H1 (cell line): ENCODE data around the gene FBXO11. TPM values are rescaled to one million over a fixed set of nuclear protein-coding genes. Genes with fewer than 3 reads are reported as not detected.

ENCODE experiments used
- CTCF ChIA-PET: fragments of 300-600 bp; sonication (Branson Sonifier 250); formaldehyde crosslinking; loops from one replicate; lab custom pipeline; 2021; ENCODE audit not compliant: partially characterized antibody; lab: Charles Lee
- POLR2A ChIA-PET: fragments of 300-600 bp; sonication (Branson Sonifier 250); formaldehyde crosslinking; loops from one replicate; lab custom pipeline; 2021; ENCODE audit warnings: inconsistent platforms; ENCODE audit not compliant: partially characterized antibody; lab: Charles Lee
- DNase-seq, 2 experiments: peaks; one replicate each; pipeline versions ENCODE4 v3.0.0 to v3.0.0-alpha.2; 2010 to 2022; ENCODE audit warnings: low spot score in 2 of 2, low read depth in 1 of 2, mixed read lengths in 1 of 2
- FAIRE-seq: peaks from 2 replicates; lab custom pipeline; 2011; peaks lifted over from hg19 to GRCh38; lab: Jason Lieb, UNC
- H2AFZ ChIP-seq: 2 replicates; pipeline ENCODE4 v1.8.1; 2012; ENCODE audit warnings: low read length, inconsistent platforms
- H2AK5ac ChIP-seq: 2 replicates; pipeline ENCODE4 v1.6.1; 2013; ENCODE audit warnings: low read depth, low read length
- H2BK120ac ChIP-seq: replicated peaks from 2 replicates; pipeline ENCODE3; 2013; ENCODE audit warnings: low read depth, low read length, inconsistent platforms
- H2BK12ac ChIP-seq: 2 replicates; pipeline ENCODE4 v1.6.1; 2013; ENCODE audit warnings: low read depth, low read length
- H2BK15ac ChIP-seq: 2 replicates; pipeline ENCODE4 v1.6.1; 2013; ENCODE audit warnings: low read length
- H2BK20ac ChIP-seq: 2 replicates; pipeline ENCODE4 v1.6.1; 2013; ENCODE audit warnings: low read length
- H2BK5ac ChIP-seq: 2 replicates; pipeline ENCODE4 v1.6.1; 2013; ENCODE audit warnings: low read depth, low read length
- H3K14ac ChIP-seq: 2 replicates; pipeline ENCODE4 v1.6.1; 2013; ENCODE audit warnings: inconsistent platforms; ENCODE audit not compliant: insufficient read length
- H3K18ac ChIP-seq: 2 replicates; pipeline ENCODE4 v1.6.1; 2013; ENCODE audit warnings: low read length; ENCODE audit errors: extremely low read depth
- H3K23ac ChIP-seq: 2 replicates; pipeline ENCODE4 v1.6.1; 2013; ENCODE audit warnings: inconsistent platforms; ENCODE audit not compliant: insufficient read length
- H3K23me2 ChIP-seq: 2 replicates; pipeline ENCODE4 v1.6.1; 2013; ENCODE audit warnings: low read depth, low read length
- H3K27ac ChIP-seq: 2 replicates; pipeline ENCODE4 v1.6.1; 2011; ENCODE audit warnings: low read depth, low read length, inconsistent platforms
- H3K27me3 ChIP-seq, 4 experiments: replicated peaks in 1 of 4; 1 replicate in 1 of 4; 2 replicates in 3 of 4; pipeline versions ENCODE4 v1.6.1 to v1.8.1; 2011 to 2013; ENCODE audit warnings: low read length in 3 of 4, mild to moderate bottlenecking in 3 of 4, inconsistent platforms in 2 of 4, mixed read lengths in 2 of 4, moderate library complexity in 1 of 4; ENCODE audit not compliant: control insufficient read depth in 3 of 4, insufficient read depth in 3 of 4; ENCODE audit errors: extremely low read depth in 1 of 4
- H3K36me3 ChIP-seq, 4 experiments: 2 replicates each; pipeline versions ENCODE4 v1.6.1 to v1.8.1; 2011 to 2013; ENCODE audit warnings: mild to moderate bottlenecking in 4 of 4, low read length in 3 of 4, moderate library complexity in 2 of 4, control low read depth in 1 of 4, inconsistent platforms in 1 of 4; ENCODE audit not compliant: insufficient read depth in 4 of 4, control insufficient read depth in 2 of 4
- H3K4ac ChIP-seq: replicated peaks from 2 replicates; pipeline ENCODE3; 2013; ENCODE audit warnings: low read length, low read depth, mixed read lengths, inconsistent platforms; ENCODE audit not compliant: insufficient read length
- H3K4me1 ChIP-seq, 4 experiments: replicated peaks in 1 of 4; 1 replicate in 1 of 4; 2 replicates in 3 of 4; pipeline versions ENCODE4 v1.6.1 to v1.8.1; 2011 to 2013; ENCODE audit warnings: low read length in 3 of 4, inconsistent platforms in 2 of 4, mixed read lengths in 1 of 4; ENCODE audit not compliant: insufficient read depth in 4 of 4, control insufficient read depth in 3 of 4
- H3K4me2 ChIP-seq, 2 experiments: 2 replicates each; pipeline versions ENCODE4 v1.6.1 to v1.8.1; 2011 to 2013; ENCODE audit warnings: low read depth in 2 of 2, low read length in 2 of 2, control low read depth in 1 of 2, inconsistent platforms in 1 of 2, mild to moderate bottlenecking in 1 of 2; ENCODE audit not compliant: insufficient read depth in 1 of 2
- H3K4me3 ChIP-seq, 4 experiments: fragments of 200-600, 300-600 bp in 1 of 4; sonication (generic), shearing (Covaris generic), sonication (Bioruptor Twin) in 1 of 4; 2 replicates each; pipeline versions ENCODE4 v1.5.1 to v1.8.1; 2011 to 2016; ENCODE audit warnings: low read length in 4 of 4, low read depth in 3 of 4, control low read depth in 2 of 4, inconsistent platforms in 2 of 4, mild to moderate bottlenecking in 2 of 4, mixed read lengths in 1 of 4, moderate library complexity in 1 of 4; ENCODE audit not compliant: insufficient read depth in 2 of 4; ENCODE audit errors: extremely low read depth in 1 of 4
- H3K56ac ChIP-seq: replicated peaks from 2 replicates; pipeline ENCODE3; 2013; ENCODE audit warnings: low read depth, mild to moderate bottlenecking, mixed read lengths, low read length, inconsistent platforms; ENCODE audit not compliant: insufficient read length
- H3K79me1 ChIP-seq: 2 replicates; pipeline ENCODE4 v1.6.1; 2013; ENCODE audit warnings: low read depth, low read length, control low read depth
- H3K79me2 ChIP-seq, 2 experiments: 2 replicates each; pipeline versions ENCODE4 v1.6.1 to v1.8.1; 2012 to 2013; ENCODE audit warnings: low read length in 2 of 2, mild to moderate bottlenecking in 2 of 2, inconsistent platforms in 1 of 2; ENCODE audit not compliant: insufficient read depth in 2 of 2, control insufficient read depth in 1 of 2
- H3K9ac ChIP-seq, 4 experiments: replicated peaks in 1 of 4; 1 replicate in 1 of 4; 2 replicates in 3 of 4; pipeline versions ENCODE4 v1.6.1 to v1.8.1; 2011 to 2013; ENCODE audit warnings: low read depth in 3 of 4, low read length in 3 of 4, control low read depth in 2 of 4, mild to moderate bottlenecking in 2 of 4, moderate library complexity in 2 of 4, inconsistent platforms in 1 of 4; ENCODE audit errors: extremely low read depth in 1 of 4
- H3K9me3 ChIP-seq, 2 experiments: 2 replicates each; pipeline versions ENCODE4 v1.6.1 to v1.8.1; 2012 to 2013; ENCODE audit warnings: mild to moderate bottlenecking in 2 of 2, moderate library complexity in 2 of 2, control low read depth in 1 of 2, inconsistent platforms in 1 of 2, low read depth in 1 of 2, low read length in 1 of 2, mixed read lengths in 1 of 2; ENCODE audit not compliant: insufficient read depth in 2 of 2
- H4K20me1 ChIP-seq, 2 experiments: replicated peaks in 1 of 2; 2 replicates each; pipeline versions ENCODE3 to v1.8.1; 2011 to 2013; ENCODE audit warnings: inconsistent platforms in 2 of 2, low read length in 2 of 2, mild to moderate bottlenecking in 1 of 2; ENCODE audit not compliant: insufficient read depth in 2 of 2, control insufficient read depth in 1 of 2
- H4K5ac ChIP-seq: 2 replicates; pipeline ENCODE4 v1.6.1; 2013; ENCODE audit warnings: low read length, low read depth, mixed read lengths, inconsistent platforms; ENCODE audit not compliant: insufficient read length
- H4K8ac ChIP-seq: 2 replicates; pipeline ENCODE4 v1.8.0; 2013; ENCODE audit warnings: mild to moderate bottlenecking, moderate library complexity, low read length, inconsistent platforms; ENCODE audit not compliant: insufficient read depth; ENCODE audit errors: extremely low read depth
- H4K91ac ChIP-seq: replicated peaks from 2 replicates; pipeline ENCODE3; 2013; ENCODE audit warnings: low read length, mixed read lengths, inconsistent platforms; ENCODE audit not compliant: insufficient read length
- CBX8 ChIP-seq: fragments of 300-800, 300-1000 bp; sonication (generic); IDR thresholded peaks from 2 replicates; pipeline ENCODE4 v1.7.1; 2016; ENCODE audit warnings: low read depth, low read length, borderline replicate concordance
- HDAC2 ChIP-seq, 2 experiments: fragments of 300-600 bp in 1 of 2; sonication (generic) in 1 of 2; IDR thresholded peaks; 2 replicates each; pipeline ENCODE4 v1.6.1; 2011 to 2012; ENCODE audit warnings: low read depth in 2 of 2, low read length in 2 of 2, mild to moderate bottlenecking in 2 of 2, moderate library complexity in 2 of 2, borderline replicate concordance in 1 of 2, inconsistent platforms in 1 of 2
- SP2 ChIP-seq: IDR thresholded peaks from 2 replicates; pipeline ENCODE4 v1.6.1; 2012; ENCODE audit warnings: mild to moderate bottlenecking, low read length, inconsistent platforms
- WGBS, 2 experiments: shearing (Covaris generic) in 1 of 2; methylation state at CpG; one replicate each; pipeline versions ENCODE4 v1.1.6 to v1.1.7; 2013 to 2015; ENCODE audit warnings: low lambda C conversion rate in 2 of 2, mixed read lengths in 2 of 2, inconsistent platforms in 1 of 2, low coverage in 1 of 2, missing lambda C conversion rate in 1 of 2; ENCODE audit not compliant: insufficient replicate concordance in 2 of 2, insufficient coverage in 1 of 2, insufficient read length in 1 of 2; ENCODE audit errors: extremely low coverage in 1 of 2, missing lambda C conversion rate in 1 of 2; 5-methylcytosine and 5-hydroxymethylcytosine counted together
- polyA plus RNA-seq, 7 experiments: library from polyadenylated mRNA; depleted of rRNA in 3 of 7; stranded (reverse) in 5 of 7; unstranded in 2 of 7; fragments of >200 nt in 5 of 7; fragments of 200-250 nt in 2 of 7; gene quantifications; 1 replicate in 5 of 7; 2 replicates in 1 of 7; 4 replicates in 1 of 7; pipeline versions ENCODE4 v1.2.1 to v1.2.3, GENCODE V29; 2011 to 2013; ENCODE audit warnings: missing spikeins in 2 of 7, mixed read lengths in 2 of 7
- total RNA-seq: library from RNA; stranded (reverse); fragmentation: NEBNext Ultra II Directional; extraction: Animal tissue kit (Norgen Biotek cat#: 25700); gene quantifications from 2 replicates; pipeline ENCODE4 v1.2.1, GENCODE V29; 2021
- TF ChIP-seq, protein P1 (sequence below): IDR thresholded peaks from 2 replicates; pipeline ENCODE4 v1.6.1; 2011; ENCODE audit warnings: low read length, improper control_type of control experiment

Gene FBXO11
- total and polyA plus RNA-seq, 2 of the 8 experiments (the other 6 are each of a cell fraction or from before 2014, with no cell fraction given) = 21.7 to 57.3 TPM

DNA sequence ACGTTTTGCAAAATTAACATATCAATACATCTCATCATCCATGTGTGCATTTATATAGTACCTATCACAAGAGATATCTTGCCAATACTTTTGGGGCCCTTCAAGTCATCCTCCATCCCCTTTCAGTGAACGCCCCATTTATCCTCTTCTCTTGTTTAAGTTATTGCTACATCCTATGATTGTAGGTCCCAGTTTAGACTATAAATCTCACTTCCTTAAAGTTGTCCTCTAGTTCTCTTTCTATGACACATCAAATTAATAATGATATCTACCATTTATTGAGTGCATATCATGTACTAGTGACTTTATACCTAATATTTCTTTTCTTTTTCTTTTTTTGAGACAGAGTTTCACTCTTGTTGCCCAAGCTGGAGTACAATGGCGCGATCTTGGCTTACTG, 28.8 kb upstream of the FBXO11 start:
- H3K4ac ChIP-seq = no peak overlapping the region
- H3K56ac ChIP-seq = no peak overlapping the region
- H3K14ac ChIP-seq = no peak overlapping the region

More for the DNA sequence above, 28.8 kb upstream of the FBXO11 start:
- Histone ChIP-seq H3K9me3 (no peaks in the 10 kb centered on the region), H3K36me3 (no peaks in the 10 kb centered on the region), H3K9ac (no peak overlapping the region), H2AFZ (no peak overlapping the region), H3K4me3 (no peak overlapping the region), H4K8ac (no peak overlapping the region), H3K27ac (no peak overlapping the region), H2BK12ac (no peak overlapping the region), H3K4me2 (no peak overlapping the region), H2AK5ac (no peak overlapping the region), H2BK20ac (no peak overlapping the region), H3K79me1 (no peaks in the 10 kb centered on the region), H4K91ac (no peak overlapping the region), H3K18ac (no peak overlapping the region), H4K5ac (no peak overlapping the region), H3K23ac (no peak overlapping the region), H3K79me2 (no peaks in the 10 kb centered on the region), H2BK15ac (no peak overlapping the region), H2BK120ac (no peak overlapping the region), H3K23me2 (no peaks in the 10 kb centered on the region), H2BK5ac (no peak overlapping the region), H4K20me1 (no peaks in the 10 kb centered on the region), H3K27me3 (no peaks in the 10 kb centered on the region), H3K4me1 (0 out of 7 replicates have a peak, but pooled peaks cover 0 to 2% (median 0%) of the 10 kb centered on the region in 4 experiments)
- ChIA-PET POLR2A (no interaction called here), CTCF (interaction anchor here (1.0 kb wide), 1 partner anchor 10 kb away, joined by 3 read pairs; no protein-coding TSS in a partner anchor)
- TF ChIP-seq HDAC2 (IDR thresholded peaks at IDR 0.05; ENCODE audit: borderline replicate concordance in 1 of 2, low read depth in 2 of 2, low read length in 2 of 2) = no peak
- TF ChIP-seq SP2 = no peak
- TF ChIP-seq CBX8 = no peak
- TF ChIP-seq, protein P1, sequence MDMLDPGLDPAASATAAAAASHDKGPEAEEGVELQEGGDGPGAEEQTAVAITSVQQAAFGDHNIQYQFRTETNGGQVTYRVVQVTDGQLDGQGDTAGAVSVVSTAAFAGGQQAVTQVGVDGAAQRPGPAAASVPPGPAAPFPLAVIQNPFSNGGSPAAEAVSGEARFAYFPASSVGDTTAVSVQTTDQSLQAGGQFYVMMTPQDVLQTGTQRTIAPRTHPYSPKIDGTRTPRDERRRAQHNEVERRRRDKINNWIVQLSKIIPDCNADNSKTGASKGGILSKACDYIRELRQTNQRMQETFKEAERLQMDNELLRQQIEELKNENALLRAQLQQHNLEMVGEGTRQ = no peak
- DNase-seq = no peak
- 67% methylated on average over 4 of the region's 4 CpGs; no CpG with 5 or more reads in 1 of the 2 experiments for WGBS, 2 experiments
- FAIRE-seq = no peak
